Measurements from ENCODE around the gene SHROOM2.

SHROOM2 gene

GRCh38 chrX:9862525-9862924 lies 76.3 kb downstream of the SHROOM2 start:
- TF ChIP-seq TOX (CRISPR knock-in tag; IDR thresholded peaks at IDR 0.05; ENCODE audit: borderline replicate concordance) (no peak), BACH2 (CRISPR knock-in tag; IDR thresholded peaks at IDR 0.05; ENCODE audit: borderline replicate concordance) (no peak), ZNF8 (CRISPR knock-in tag; IDR thresholded peaks at IDR 0.05) (no peak), ESRRG (CRISPR knock-in tag; IDR thresholded peaks at IDR 0.05) (no peak), CREB5 (CRISPR knock-in tag; IDR thresholded peaks at IDR 0.05; ENCODE audit: low read depth) (no peak), RARB (CRISPR knock-in tag; IDR thresholded peaks at IDR 0.05) (no peak), CSRNP3 (CRISPR knock-in tag; IDR thresholded peaks at IDR 0.05) (no peak), ZC3H10 (CRISPR knock-in tag; IDR thresholded peaks at IDR 0.05) (no peak), ZFP3 (CRISPR knock-in tag; IDR thresholded peaks at IDR 0.05) (no peak), ZNF565 (CRISPR knock-in tag; conservative IDR thresholded peaks at IDR 0.05; ENCODE audit: low read depth) (no peak), ISL1 (CRISPR knock-in tag; IDR thresholded peaks at IDR 0.05) (no peak), TSHZ2 (CRISPR knock-in tag; IDR thresholded peaks at IDR 0.05) (no peak), PATZ1 (CRISPR knock-in tag; IDR thresholded peaks at IDR 0.05; ENCODE audit: borderline replicate concordance) (no peak), CSDC2 (CRISPR knock-in tag; IDR thresholded peaks at IDR 0.05) (no peak)
- no peak for ATAC-seq

GRCh38 chrX:9862953-9863352 lies 76.7 kb downstream of the SHROOM2 start:
- no peak for TF ChIP-seq RARB (CRISPR knock-in tag; IDR thresholded peaks at IDR 0.05)
- TF ChIP-seq POU6F1 (CRISPR knock-in tag; IDR thresholded peaks at IDR 0.05; ENCODE audit: borderline replicate concordance, low read depth), result no peak
- no peak for TF ChIP-seq ARNTL (CRISPR knock-in tag; IDR thresholded peaks at IDR 0.05; ENCODE audit: borderline replicate concordance, low read depth)
- TF ChIP-seq ZNF565 (CRISPR knock-in tag; conservative IDR thresholded peaks at IDR 0.05; ENCODE audit: low read depth), result no peak
- ATAC-seq, result no peak

- ATAC-seq, result no peak
Observed at GRCh38 chrX:9864011-9864410, 77.8 kb downstream of the SHROOM2 start.

More at GRCh38 chrX:9864011-9864410, 77.8 kb downstream of the SHROOM2 start:
- TF ChIP-seq POU6F1 (CRISPR knock-in tag; IDR thresholded peaks at IDR 0.05; ENCODE audit: borderline replicate concordance, low read depth) (no peak), CSRNP3 (CRISPR knock-in tag; IDR thresholded peaks at IDR 0.05) (no peak)

All from SK-N-SH treated with all-trans-retinoic acid at 6 μM for 48 hours (cell line).